IMR-90 (cell line): ENCODE results near the gene KCNH6. TPM values are rescaled to one million over a fixed set of nuclear protein-coding genes. Genes with fewer than 3 reads are reported as not detected.

ENCODE experiments used
- ATAC-seq: fragments of 200-7000 bp; cut with Tn5 transposase; 2 replicates; pipeline ENCODE4 v1.9.1; 2020; ENCODE audit warnings: low read depth, mild to moderate bottlenecking, moderate library complexity
- BruUV-seq: library from RNA; stranded (reverse); fragments of 400-500 nt; replicated peaks from 2 replicates; lab custom pipeline; 2021; lab: Mats Ljungman, UMichigan
- CTCF ChIA-PET: fragments of 300-600 bp; formaldehyde crosslinking; extraction: SDS; loops from one replicate; lab custom pipeline; 2021; ENCODE audit warnings: antibody characterized with exemption; lab: Yijun Ruan, JAX
- POLR2A ChIA-PET: fragments of 300-600 bp; sonication (Branson Sonifier 250); formaldehyde crosslinking; loops from one replicate; lab custom pipeline; 2022; ENCODE audit warnings: antibody characterized with exemption; ENCODE audit not compliant: unreplicated experiment; lab: Charles Lee
- DNase-seq: peaks from one replicate; pipeline ENCODE4 v3.0.0; 2013
- H2AFZ ChIP-seq: replicated peaks from 2 replicates; pipeline ENCODE3; 2013; ENCODE audit warnings: low read length, mild to moderate bottlenecking; ENCODE audit not compliant: poor library complexity
- H2AK5ac ChIP-seq: 2 replicates; pipeline ENCODE4 v1.6.1; 2013; ENCODE audit warnings: low read depth, low read length, inconsistent platforms
- H2AK9ac ChIP-seq: replicated peaks from 2 replicates; pipeline ENCODE3; 2013; ENCODE audit warnings: mild to moderate bottlenecking, low read depth, low read length, moderate library complexity; ENCODE audit not compliant: poor library complexity
- H2BK120ac ChIP-seq: 2 replicates; pipeline ENCODE4 v1.6.1; 2013; ENCODE audit warnings: low read depth, low read length, inconsistent platforms
- H2BK15ac ChIP-seq: 3 replicates; pipeline ENCODE4 v1.6.1; 2013; ENCODE audit warnings: low read depth, low read length, inconsistent platforms
- H2BK20ac ChIP-seq: 2 replicates; pipeline ENCODE4 v1.6.1; 2013; ENCODE audit warnings: low read depth, mild to moderate bottlenecking, inconsistent platforms, low read length, moderate library complexity
- H2BK5ac ChIP-seq: 2 replicates; pipeline ENCODE4 v1.6.1; 2013; ENCODE audit warnings: mild to moderate bottlenecking, low read depth, low read length, inconsistent platforms; ENCODE audit not compliant: poor library complexity, severe bottlenecking
- H3K14ac ChIP-seq: replicated peaks from 2 replicates; pipeline ENCODE4 v1.6.1; 2013; ENCODE audit warnings: low read depth, low read length, inconsistent platforms
- H3K18ac ChIP-seq: 2 replicates; pipeline ENCODE4 v1.6.1; 2013; ENCODE audit warnings: low read depth, low read length, control low read depth
- H3K23ac ChIP-seq: 2 replicates; pipeline ENCODE4 v1.6.1; 2013; ENCODE audit warnings: low read depth, low read length, inconsistent platforms
- H3K27ac ChIP-seq: 2 replicates; pipeline ENCODE4 v1.5.1; 2013; ENCODE audit warnings: mild to moderate bottlenecking, control low read depth, low read length; ENCODE audit not compliant: insufficient read depth
- H3K27me3 ChIP-seq: 2 replicates; pipeline ENCODE4 v1.6.1; 2013; ENCODE audit warnings: low read length; ENCODE audit not compliant: control insufficient read depth, insufficient read depth
- H3K36me3 ChIP-seq: 2 replicates; pipeline ENCODE4 v1.6.1; 2013; ENCODE audit warnings: low read length, mixed read lengths; ENCODE audit not compliant: control insufficient read depth, insufficient read depth
- H3K4ac ChIP-seq: 2 replicates; pipeline ENCODE4 v1.6.1; 2013; ENCODE audit warnings: low read depth, low read length, inconsistent platforms
- H3K4me1 ChIP-seq: 2 replicates; pipeline ENCODE4 v1.6.1; 2013; ENCODE audit warnings: low read length, mixed read lengths; ENCODE audit not compliant: control insufficient read depth, insufficient read depth
- H3K4me2 ChIP-seq: 2 replicates; pipeline ENCODE4 v1.6.1; 2013; ENCODE audit warnings: low read depth, mild to moderate bottlenecking, control low read depth, low read length, moderate library complexity
- H3K4me3 ChIP-seq: 2 replicates; pipeline ENCODE4 v1.5.1; 2013; ENCODE audit warnings: low read depth, mild to moderate bottlenecking, control low read depth, low read length, moderate library complexity; ENCODE audit not compliant: insufficient read depth
- H3K56ac ChIP-seq: 2 replicates; pipeline ENCODE4 v1.6.1; 2013; ENCODE audit warnings: low read length, inconsistent platforms; ENCODE audit not compliant: insufficient read depth; ENCODE audit errors: extremely low read depth
- H3K79me1 ChIP-seq, 2 experiments: 2 replicates each; pipeline ENCODE4 v1.6.1; 2013; ENCODE audit warnings: low read length in 2 of 2, inconsistent platforms in 1 of 2, low read depth in 1 of 2
- H3K9ac ChIP-seq: 2 replicates; pipeline ENCODE4 v1.6.1; 2013; ENCODE audit warnings: low read depth, low read length, control low read depth
- H3K9me1 ChIP-seq: 2 replicates; pipeline ENCODE4 v1.6.1; 2013; ENCODE audit warnings: low read length, inconsistent platforms; ENCODE audit not compliant: insufficient read depth
- H3K9me3 ChIP-seq: 2 replicates; pipeline ENCODE4 v1.6.1; 2013; ENCODE audit warnings: low read length; ENCODE audit not compliant: control insufficient read depth, insufficient read depth
- H4K20me1 ChIP-seq: 2 replicates; pipeline ENCODE4 v1.6.1; 2013; ENCODE audit warnings: low read length, inconsistent platforms; ENCODE audit not compliant: insufficient read depth
- H4K5ac ChIP-seq: 2 replicates; pipeline ENCODE4 v1.6.1; 2013; ENCODE audit warnings: mild to moderate bottlenecking, low read depth, low read length, control low read depth
- H4K8ac ChIP-seq, 2 experiments: 2 replicates each; pipeline ENCODE4 v1.6.1; 2013; ENCODE audit warnings: low read depth in 2 of 2, low read length in 2 of 2, control low read depth in 1 of 2, inconsistent platforms in 1 of 2
- H4K91ac ChIP-seq: 2 replicates; pipeline ENCODE4 v1.6.1; 2013; ENCODE audit warnings: low read depth, low read length, inconsistent platforms; ENCODE audit not compliant: insufficient read depth
- BHLHE40 ChIP-seq: fragments of 150-350 bp; IDR thresholded peaks from 2 replicates; pipeline ENCODE4 v1.6.1; 2016; ENCODE audit warnings: mild to moderate bottlenecking, low read depth, low read length
- ELK1 ChIP-seq: fragments of 150-350 bp; IDR thresholded peaks from 2 replicates; pipeline ENCODE4 v1.6.1; 2016; ENCODE audit warnings: low read depth, mild to moderate bottlenecking, low read length, moderate library complexity, borderline replicate concordance
- FOS ChIP-seq: fragments of 150-350 bp; IDR thresholded peaks from 2 replicates; pipeline ENCODE4 v1.6.1; 2016; ENCODE audit warnings: low read depth, low read length
- MXI1 ChIP-seq: IDR thresholded peaks from 2 replicates; pipeline ENCODE4 v1.6.1; 2012; ENCODE audit warnings: low read depth, mild to moderate bottlenecking, low read length, moderate library complexity, borderline replicate concordance
- POLR2A ChIP-seq: IDR thresholded peaks from 2 replicates; pipeline ENCODE4 v1.6.1; 2012; ENCODE audit warnings: mild to moderate bottlenecking, low read depth, low read length
- RAD21 ChIP-seq: IDR thresholded peaks from 2 replicates; pipeline ENCODE4 v1.6.1; 2012; ENCODE audit warnings: low read length, improper control_type of control experiment
- RCOR1 ChIP-seq: IDR thresholded peaks from 2 replicates; pipeline ENCODE4 v1.6.1; 2012; ENCODE audit warnings: mild to moderate bottlenecking, low read length, improper control_type of control experiment; ENCODE audit not compliant: insufficient replicate concordance
- RFX5 ChIP-seq: IDR thresholded peaks from 2 replicates; pipeline ENCODE4 v1.8.0; 2012; ENCODE audit warnings: low read depth, mild to moderate bottlenecking, low read length, moderate library complexity
- SMC3 ChIP-seq: fragments of 150-350 bp; IDR thresholded peaks from 2 replicates; pipeline ENCODE4 v1.6.1; 2016; ENCODE audit warnings: low read depth, mild to moderate bottlenecking, antibody characterized with exemption, low read length, moderate library complexity
- USF2 ChIP-seq: fragments of 150-350 bp; IDR thresholded peaks from 2 replicates; pipeline ENCODE4 v1.6.1; 2017; ENCODE audit warnings: mild to moderate bottlenecking, antibody characterized with exemption, low read length, low read depth
- WGBS, 2 experiments: methylation state at CpG; one replicate each; pipeline versions ENCODE4 v1.1.5 to v1.1.7; 2013; ENCODE audit warnings: missing lambda C conversion rate in 2 of 2; ENCODE audit not compliant: insufficient read length in 1 of 2; ENCODE audit errors: extremely low coverage in 2 of 2; 5-methylcytosine and 5-hydroxymethylcytosine counted together
- dilution Hi-C: fragments of 300-500 bp; cut with HindIII; formaldehyde crosslinking; loops from one replicate; pipeline ENCODE4 v1.14.3; 2018; ENCODE audit warnings: low sequenced_read_pairs; ENCODE audit not compliant: unreplicated experiment
- in situ Hi-C: fragments of 300-500 bp; cut with MboI; formaldehyde crosslinking; loops from 3 replicates; pipeline ENCODE4 v1.14.3; 2019; ENCODE audit warnings: low sequenced_read_pairs, inconsistent platforms, mixed read lengths
- intact Hi-C: fragments of 100-400 bp; cut with micrococcal nuclease; formaldehyde crosslinking; loops from 2 replicates; pipeline ENCODE4 v1.10.0; 2022
- polyA plus RNA-seq, 3 experiments: library from polyadenylated mRNA; depleted of rRNA; stranded (reverse); fragments of >200 nt; gene quantifications; 2 replicates each; pipeline ENCODE4 v1.2.3, GENCODE V29; 2012; ENCODE audit warnings: low replicate concordance in 1 of 3
- total RNA-seq: library from RNA; depleted of rRNA; stranded (reverse); fragments of >200 nt; gene quantifications from 2 replicates; pipeline ENCODE4 v1.2.3, GENCODE V29; 2012
- TF ChIP-seq, protein P1 (sequence below): conservative IDR thresholded peaks from 2 replicates; pipeline ENCODE4 v1.5.1; 2012; ENCODE audit warnings: mild to moderate bottlenecking, low read depth, low read length, improper control_type of control experiment

Gene KCNH6
- total and polyA plus RNA-seq, 2 of the 4 experiments (the other 2 are of a cell fraction), result 0.17 to 0.18 TPM

DNA sequence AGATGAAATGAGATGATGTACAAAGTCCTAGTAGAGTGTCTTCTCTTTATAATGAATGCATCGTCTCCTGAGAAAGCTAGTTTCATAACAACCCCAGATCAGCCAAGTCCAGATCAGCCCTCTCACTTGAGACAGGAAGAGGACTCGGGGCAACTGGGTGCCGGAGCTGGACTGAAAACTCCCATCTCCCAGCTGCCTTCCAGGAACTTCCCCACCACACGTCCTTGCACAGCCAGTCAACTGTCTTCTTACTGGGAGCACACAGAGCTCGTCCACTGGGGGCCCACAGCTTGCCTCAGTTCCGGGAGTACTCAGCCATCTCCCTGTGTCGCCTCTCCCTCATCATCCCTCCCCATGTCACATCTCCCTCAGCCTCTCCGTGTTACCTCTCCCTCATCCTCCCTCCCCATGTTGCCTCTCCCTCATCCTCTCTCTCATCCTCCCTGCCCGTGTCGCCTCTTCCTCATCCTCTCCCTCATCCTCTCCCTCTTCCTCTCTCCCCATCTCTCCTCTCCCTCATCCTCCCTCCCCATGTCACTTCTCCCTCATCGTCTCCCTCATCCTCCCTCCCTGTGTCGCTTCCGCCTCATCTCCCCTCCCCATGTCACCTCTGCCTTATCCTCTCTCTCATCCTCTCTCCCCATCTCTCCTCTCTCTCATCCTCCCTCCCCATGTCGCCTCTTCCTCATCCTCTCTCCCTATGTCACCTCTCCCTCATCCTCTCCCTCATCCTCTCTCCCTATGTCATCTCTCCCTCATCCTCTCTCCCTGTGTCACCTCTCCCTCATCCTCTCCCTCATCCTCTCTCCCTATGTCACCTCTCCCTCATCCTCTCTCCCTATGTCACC, 22.4 kb upstream of the KCNH6 start:
- dilution Hi-C loops, result no loop called here

More for the DNA sequence above, 22.4 kb upstream of the KCNH6 start:
- H2BK120ac ChIP-seq, result peak overlapping the region; percentile 78
- no peak overlapping the region for H3K4me3 ChIP-seq
- peak overlapping the region; percentile 99 for H2AK5ac ChIP-seq
- in situ Hi-C loops (no loop called here), intact Hi-C loops (no loop called here)
- no peak for ATAC-seq
- H3K9me1 ChIP-seq, result peaks cover 18% of the 10 kb centered on the region
- H3K9me3 ChIP-seq, result peaks cover 3% of the 10 kb centered on the region; the same call in 1 of the 2 replicates
- H2BK20ac ChIP-seq, result peak overlapping the region; percentile 79
- DNase-seq, result no peak
- ChIA-PET CTCF (no interaction called here), POLR2A (no interaction called here)
- peaks cover 0 to 2% of the 10 kb centered on the region in 2 experiments; a peak in 1 of 4 replicates for H3K79me1 ChIP-seq
- H3K18ac ChIP-seq, result peak overlapping the region; percentile 20; the same call in 1 of the 2 replicates
- H3K9ac ChIP-seq, result no peak overlapping the region
- H3K4me2 ChIP-seq, result no peak overlapping the region
- no peaks in the 10 kb centered on the region for H4K20me1 ChIP-seq
- peak overlapping the region; percentile 83 for H3K4ac ChIP-seq
- peak overlapping the region; percentile 22 to 59; a peak in 3 of 4 replicates for H4K8ac ChIP-seq
- peaks cover 16% of the 10 kb centered on the region for H3K4me1 ChIP-seq
- 72 to 100% methylated on average over 1 to 11 of the region's 14 CpGs for WGBS, 2 experiments
- peaks cover 2% of the 10 kb centered on the region; the same call in 1 of the 2 replicates for H3K27me3 ChIP-seq
- no peak overlapping the region for H2BK5ac ChIP-seq
- no peaks in the 10 kb centered on the region for H3K36me3 ChIP-seq
- H2BK15ac ChIP-seq, result peak overlapping the region; percentile 90; the same call in 2 of the 3 replicates
- peak overlapping the region; percentile 11; the same call in 1 of the 2 replicates for H3K23ac ChIP-seq
- peak overlapping the region; percentile 34 for H2AK9ac ChIP-seq
- peak overlapping the region; percentile 24 for H2AFZ ChIP-seq
- H3K14ac ChIP-seq, result peak overlapping the region; percentile 10; the same call in 1 of the 2 replicates
- no peak overlapping the region for H3K27ac ChIP-seq
- no peak overlapping the region for H3K56ac ChIP-seq
- TF ChIP-seq ELK1, result no peak
- TF ChIP-seq FOS, result no peak
- no peak for TF ChIP-seq USF2
- no peak for TF ChIP-seq BHLHE40
- TF ChIP-seq MXI1, result no peak
- TF ChIP-seq RFX5, result no peak
- no peak for TF ChIP-seq POLR2A
- TF ChIP-seq RAD21, result no peak
- TF ChIP-seq RCOR1, result no peak
- no peak for TF ChIP-seq SMC3
- TF ChIP-seq, protein P1, sequence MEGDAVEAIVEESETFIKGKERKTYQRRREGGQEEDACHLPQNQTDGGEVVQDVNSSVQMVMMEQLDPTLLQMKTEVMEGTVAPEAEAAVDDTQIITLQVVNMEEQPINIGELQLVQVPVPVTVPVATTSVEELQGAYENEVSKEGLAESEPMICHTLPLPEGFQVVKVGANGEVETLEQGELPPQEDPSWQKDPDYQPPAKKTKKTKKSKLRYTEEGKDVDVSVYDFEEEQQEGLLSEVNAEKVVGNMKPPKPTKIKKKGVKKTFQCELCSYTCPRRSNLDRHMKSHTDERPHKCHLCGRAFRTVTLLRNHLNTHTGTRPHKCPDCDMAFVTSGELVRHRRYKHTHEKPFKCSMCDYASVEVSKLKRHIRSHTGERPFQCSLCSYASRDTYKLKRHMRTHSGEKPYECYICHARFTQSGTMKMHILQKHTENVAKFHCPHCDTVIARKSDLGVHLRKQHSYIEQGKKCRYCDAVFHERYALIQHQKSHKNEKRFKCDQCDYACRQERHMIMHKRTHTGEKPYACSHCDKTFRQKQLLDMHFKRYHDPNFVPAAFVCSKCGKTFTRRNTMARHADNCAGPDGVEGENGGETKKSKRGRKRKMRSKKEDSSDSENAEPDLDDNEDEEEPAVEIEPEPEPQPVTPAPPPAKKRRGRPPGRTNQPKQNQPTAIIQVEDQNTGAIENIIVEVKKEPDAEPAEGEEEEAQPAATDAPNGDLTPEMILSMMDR, result no peak
- H4K91ac ChIP-seq, result peak overlapping the region; percentile 56
- peak overlapping the region; percentile 45; the same call in 1 of the 2 replicates for H4K5ac ChIP-seq
- BruUV-seq, result no TSS peak
